ENCODE measurements around the gene EPB41L3.
"Not testable (repeated sequence)": the region's sequence is repeated elsewhere in the genome, so short reads cannot be mapped to it uniquely, and the experiment has no call there.

The EPB41L3 gene

GRCh38 chr18:5490753-5491480 lies 52.9 kb downstream of the EPB41L3 start:
- Histone ChIP-seq H3K4ac (ENCODE audit: low read depth in 1 of 2, low read length in 2 of 2) (no peak overlapping the region), H3K9ac (ENCODE audit: low read length) (no peak overlapping the region), H3K27ac (ENCODE audit: low read length, poor library complexity, severe bottlenecking) (no peak overlapping the region), H3K36me3 (ENCODE audit: control insufficient read depth in 1 of 2, insufficient read depth in 2 of 2, low read depth in 1 of 2, low read length in 2 of 2) (peaks cover 0 to 18% of the 10 kb centered on the region in 2 experiments), H3K4me3 (ENCODE audit: insufficient read depth in 1 of 2, low read depth in 1 of 2, low read length in 2 of 2) (no peak overlapping the region), H3K27me3 (ENCODE audit: control insufficient read depth in 1 of 2, insufficient read depth in 1 of 2, low read length in 2 of 2) (no peaks in the 10 kb centered on the region), H4K91ac (ENCODE audit: low read length) (no peak overlapping the region), H3K4me2 (ENCODE audit: low read length, poor library complexity, severe bottlenecking) (no peak overlapping the region), H2BK15ac (ENCODE audit: low read depth, poor library complexity, severe bottlenecking) (no peak overlapping the region), H2AFZ (ENCODE audit: low read depth, low read length) (no peak overlapping the region), H3K18ac (ENCODE audit: low read depth in 1 of 2, low read length in 2 of 2) (no peak overlapping the region), H3K4me1 (ENCODE audit: control insufficient read depth, insufficient read depth, low read depth, low read length) (no peaks in the 10 kb centered on the region), H3K9me3 (ENCODE audit: control insufficient read depth, low read length) (peaks cover 8% of the 10 kb centered on the region), H3K14ac (ENCODE audit: low read length in 2 of 2) (no peak overlapping the region), H2BK12ac (ENCODE audit: low read length in 2 of 2) (no peak overlapping the region), H3K79me1 (replicated peaks; ENCODE audit: low read length, poor library complexity, severe bottlenecking) (no peaks in the 10 kb centered on the region), H2BK5ac (ENCODE audit: low read depth, low read length, poor library complexity, severe bottlenecking) (no peak overlapping the region), H4K8ac (ENCODE audit: low read length) (no peak overlapping the region), H2BK120ac (ENCODE audit: low read depth, low read length) (no peak overlapping the region), H3K23ac (ENCODE audit: low read length in 2 of 2) (no peak overlapping the region), H2AK5ac (ENCODE audit: low read length, severe bottlenecking) (no peak overlapping the region)
- DNase-seq = no peak
- WGBS = 71% methylated on average over 5 of the region's 5 CpGs

GRCh38 chr18:5488844-5489243 lies 55.0 kb downstream of the EPB41L3 start:
- Histone ChIP-seq H3K4me3 (ENCODE audit: insufficient read depth in 1 of 2, low read depth in 1 of 2, low read length in 2 of 2) (peak overlapping the region in 1 of 2 experiments; percentile 53), H3K27ac (ENCODE audit: low read length, poor library complexity, severe bottlenecking) (no peak overlapping the region), H3K18ac (ENCODE audit: low read depth in 1 of 2, low read length in 2 of 2) (no peak overlapping the region), H2AK5ac (ENCODE audit: low read length, severe bottlenecking) (no peak overlapping the region), H3K9ac (ENCODE audit: low read length) (peak overlapping the region; percentile 81), H2BK15ac (ENCODE audit: low read depth, poor library complexity, severe bottlenecking) (no peak overlapping the region), H2BK5ac (ENCODE audit: low read depth, low read length, poor library complexity, severe bottlenecking) (no peak overlapping the region), H3K4ac (ENCODE audit: low read depth in 1 of 2, low read length in 2 of 2) (no peak overlapping the region), H3K4me1 (ENCODE audit: control insufficient read depth, insufficient read depth, low read depth, low read length) (no peaks in the 10 kb centered on the region), H4K8ac (ENCODE audit: low read length) (no peak overlapping the region), H3K27me3 (ENCODE audit: control insufficient read depth in 1 of 2, insufficient read depth in 1 of 2, low read length in 2 of 2) (no peaks in the 10 kb centered on the region), H3K9me3 (ENCODE audit: control insufficient read depth, low read length) (peaks cover 12% of the 10 kb centered on the region), H3K4me2 (ENCODE audit: low read length, poor library complexity, severe bottlenecking) (no peak overlapping the region), H3K79me1 (replicated peaks; ENCODE audit: low read length, poor library complexity, severe bottlenecking) (no peaks in the 10 kb centered on the region), H3K14ac (ENCODE audit: low read length in 2 of 2) (no peak overlapping the region), H2BK12ac (ENCODE audit: low read length in 2 of 2) (no peak overlapping the region), H4K91ac (ENCODE audit: low read length) (no peak overlapping the region), H3K36me3 (ENCODE audit: control insufficient read depth in 1 of 2, insufficient read depth in 2 of 2, low read depth in 1 of 2, low read length in 2 of 2) (peaks cover 0 to 20% of the 10 kb centered on the region in 2 experiments), H2AFZ (ENCODE audit: low read depth, low read length) (no peak overlapping the region), H3K23ac (ENCODE audit: low read length in 2 of 2) (no peak overlapping the region), H2BK120ac (ENCODE audit: low read depth, low read length) (no peak overlapping the region)
- DNase-seq = no peak
- WGBS = 91% methylated on average over 24 of the region's 24 CpGs

- H2AFZ ChIP-seq (ENCODE audit: low read depth, low read length); H3K27me3 ChIP-seq (ENCODE audit: control insufficient read depth in 1 of 2, insufficient read depth in 1 of 2, low read length in 2 of 2); H3K4me2 ChIP-seq (ENCODE audit: low read length, poor library complexity, severe bottlenecking); H3K18ac ChIP-seq (ENCODE audit: low read depth in 1 of 2, low read length in 2 of 2); H3K27ac ChIP-seq (ENCODE audit: low read length, poor library complexity, severe bottlenecking); H2BK12ac ChIP-seq (ENCODE audit: low read length in 2 of 2); H3K4ac ChIP-seq (ENCODE audit: low read depth in 1 of 2, low read length in 2 of 2); H4K91ac ChIP-seq (ENCODE audit: low read length); H3K9ac ChIP-seq (ENCODE audit: low read length); H2BK5ac ChIP-seq (ENCODE audit: low read depth, low read length, poor library complexity, severe bottlenecking); H3K4me3 ChIP-seq (ENCODE audit: insufficient read depth in 1 of 2, low read depth in 1 of 2, low read length in 2 of 2); H3K23ac ChIP-seq (ENCODE audit: low read length in 2 of 2); H3K4me1 ChIP-seq (ENCODE audit: control insufficient read depth, insufficient read depth, low read depth, low read length); H3K14ac ChIP-seq (ENCODE audit: low read length in 2 of 2); DNase-seq; H2BK15ac ChIP-seq (ENCODE audit: low read depth, poor library complexity, severe bottlenecking); H2BK120ac ChIP-seq (ENCODE audit: low read depth, low read length); H3K79me1 ChIP-seq (replicated peaks; ENCODE audit: low read length, poor library complexity, severe bottlenecking); H2AK5ac ChIP-seq (ENCODE audit: low read length, severe bottlenecking); H4K8ac ChIP-seq (ENCODE audit: low read length): not testable (repeated sequence)
- Histone ChIP-seq H3K9me3 (ENCODE audit: control insufficient read depth, low read length) (peaks cover 12% of the 10 kb centered on the region), H3K36me3 (ENCODE audit: control insufficient read depth in 1 of 2, insufficient read depth in 2 of 2, low read depth in 1 of 2, low read length in 2 of 2) (peaks cover 0 to 20% of the 10 kb centered on the region in 2 experiments)
- WGBS = 99% methylated on average over 4 of the region's 4 CpGs
Measured at GRCh38 chr18:5488044-5488443, 55.8 kb downstream of the EPB41L3 start.

GRCh38 chr18:5484526-5484925 lies 59.3 kb downstream of the EPB41L3 start:
- no peak overlapping the region for H3K4me3 ChIP-seq (ENCODE audit: insufficient read depth in 1 of 2, low read depth in 1 of 2, low read length in 2 of 2)
- no peak overlapping the region for H3K23ac ChIP-seq (ENCODE audit: low read length in 2 of 2)
- 95% methylated on average over 2 of the region's 2 CpGs for WGBS
- H2BK120ac ChIP-seq (ENCODE audit: low read depth, low read length) = no peak overlapping the region
- no peak overlapping the region for H4K8ac ChIP-seq (ENCODE audit: low read length)
- no peak overlapping the region for H2AFZ ChIP-seq (ENCODE audit: low read depth, low read length)
- no peak overlapping the region for H4K91ac ChIP-seq (ENCODE audit: low read length)
- H3K36me3 ChIP-seq (ENCODE audit: control insufficient read depth in 1 of 2, insufficient read depth in 2 of 2, low read depth in 1 of 2, low read length in 2 of 2) = peaks cover 0 to 23% of the 10 kb centered on the region in 2 experiments
- no peak overlapping the region for H2BK15ac ChIP-seq (ENCODE audit: low read depth, poor library complexity, severe bottlenecking)
- no peak overlapping the region for H3K4me2 ChIP-seq (ENCODE audit: low read length, poor library complexity, severe bottlenecking)
- no peak overlapping the region for H3K18ac ChIP-seq (ENCODE audit: low read depth in 1 of 2, low read length in 2 of 2)
- no peak overlapping the region for H2BK5ac ChIP-seq (ENCODE audit: low read depth, low read length, poor library complexity, severe bottlenecking)
- no peak overlapping the region for H3K27ac ChIP-seq (ENCODE audit: low read length, poor library complexity, severe bottlenecking)
- H3K14ac ChIP-seq (ENCODE audit: low read length in 2 of 2) = no peak overlapping the region
- H2BK12ac ChIP-seq (ENCODE audit: low read length in 2 of 2) = no peak overlapping the region
- no peak for DNase-seq
- H2AK5ac ChIP-seq (ENCODE audit: low read length, severe bottlenecking) = no peak overlapping the region
- no peaks in the 10 kb centered on the region for H3K27me3 ChIP-seq (ENCODE audit: control insufficient read depth in 1 of 2, insufficient read depth in 1 of 2, low read length in 2 of 2)
- peaks cover 12% of the 10 kb centered on the region for H3K9me3 ChIP-seq (ENCODE audit: control insufficient read depth, low read length)
- H3K4me1 ChIP-seq (ENCODE audit: control insufficient read depth, insufficient read depth, low read depth, low read length) = no peaks in the 10 kb centered on the region
- H3K79me1 ChIP-seq (replicated peaks; ENCODE audit: low read length, poor library complexity, severe bottlenecking) = no peaks in the 10 kb centered on the region
- H3K9ac ChIP-seq (ENCODE audit: low read length) = no peak overlapping the region
- no peak overlapping the region for H3K4ac ChIP-seq (ENCODE audit: low read depth in 1 of 2, low read length in 2 of 2)

Data from mesenchymal stem cell (in vitro differentiated cells and primary cell).